GM19351 (cell line): ENCODE results near the gene SFMBT2.
"Not testable (repeated sequence)": the region's sequence is repeated elsewhere in the genome, so short reads cannot be mapped to it uniquely, and the experiment has no call there.

Experiments used
- ATAC-seq: cut with Tn5 transposase; IDR thresholded peaks from one replicate; pipeline ENCODE4 v1.9.1; 2021; ENCODE audit warnings: mild to moderate bottlenecking, moderate library complexity; ENCODE audit not compliant: unreplicated experiment

SFMBT2 gene

GRCh38 chr10:7329219-7329618 is 81.6 kb downstream of the SFMBT2 start:
- ATAC-seq = no peak

GRCh38 chr10:7327885-7328284 is 82.9 kb downstream of the SFMBT2 start:
- no peak for ATAC-seq

GRCh38 chr10:7322623-7323022 is 88.2 kb downstream of the SFMBT2 start:
- no peak for ATAC-seq

GRCh38 chr10:7320072-7320471 is 90.8 kb downstream of the SFMBT2 start:
- no peak for ATAC-seq

GRCh38 chr10:7319632-7320031 is 91.2 kb downstream of the SFMBT2 start:
- ATAC-seq = no peak

- no peak for ATAC-seq
These were observed 92.0 kb downstream of the SFMBT2 start for GRCh38 chr10:7318836-7319235.

- ATAC-seq = no peak
These were observed 92.9 kb downstream of the SFMBT2 start for GRCh38 chr10:7317786-7318446.

- no peak for ATAC-seq
These were observed 94.0 kb downstream of the SFMBT2 start for GRCh38 chr10:7316839-7317238.

- no peak for ATAC-seq
These were observed 94.9 kb downstream of the SFMBT2 start for GRCh38 chr10:7315906-7316305.

GRCh38 chr10:7314170-7314569 is 96.7 kb downstream of the SFMBT2 start:
- ATAC-seq = no peak

- ATAC-seq = no peak
These were observed 98.4 kb downstream of the SFMBT2 start for GRCh38 chr10:7312488-7312857.

GRCh38 chr10:7311850-7312487 is 98.9 kb downstream of the SFMBT2 start:
- not testable (repeated sequence) for ATAC-seq

- ATAC-seq = no peak
These were observed 99.5 kb downstream of the SFMBT2 start for GRCh38 chr10:7311218-7311849.

- ATAC-seq = no peak
These were observed 100.8 kb downstream of the SFMBT2 start for GRCh38 chr10:7310076-7310475.

GRCh38 chr10:7308826-7309225 is 102.0 kb downstream of the SFMBT2 start:
- ATAC-seq = no peak

GRCh38 chr10:7306616-7307015 is 104.2 kb downstream of the SFMBT2 start:
- no peak for ATAC-seq

GRCh38 chr10:7306147-7306546 is 104.7 kb downstream of the SFMBT2 start:
- no peak for ATAC-seq

GRCh38 chr10:7305053-7305452 is 105.8 kb downstream of the SFMBT2 start:
- ATAC-seq = no peak

GRCh38 chr10:7304110-7304509 is 106.7 kb downstream of the SFMBT2 start:
- no peak for ATAC-seq

GRCh38 chr10:7302930-7303557 is 107.8 kb downstream of the SFMBT2 start:
- no peak for ATAC-seq

- ATAC-seq = no peak
These were observed 108.4 kb downstream of the SFMBT2 start for GRCh38 chr10:7302392-7302906.
